HG03025 (cell line): ENCODE measurements around the gene ASTN2.

Experiments used
- ATAC-seq: cut with Tn5 transposase; IDR thresholded peaks from one replicate; pipeline ENCODE4 v1.9.1; 2021; ENCODE audit warnings: mild to moderate bottlenecking, moderate library complexity; ENCODE audit not compliant: unreplicated experiment, low FRiP score

Gene ASTN2

GRCh38 chr9:116558818-116559540, 855.9 kb downstream of the ASTN2 start:
- ATAC-seq, result no peak

- no peak for ATAC-seq
Observed at GRCh38 chr9:116558035-116558434, 856.8 kb downstream of the ASTN2 start.

GRCh38 chr9:116555556-116556155, 859.2 kb downstream of the ASTN2 start:
- ATAC-seq, result no peak

- ATAC-seq, result no peak
Observed at GRCh38 chr9:116555119-116555518, 859.7 kb downstream of the ASTN2 start.

GRCh38 chr9:116550696-116551436, 864.0 kb downstream of the ASTN2 start:
- no peak for ATAC-seq

- ATAC-seq, result no peak
Observed at GRCh38 chr9:116549786-116550660, 864.8 kb downstream of the ASTN2 start.

GRCh38 chr9:116549061-116549664, 865.7 kb downstream of the ASTN2 start:
- no peak for ATAC-seq

GRCh38 chr9:116547729-116548426, 867.0 kb downstream of the ASTN2 start:
- ATAC-seq, result no peak

GRCh38 chr9:116546711-116547581, 867.9 kb downstream of the ASTN2 start:
- ATAC-seq, result no peak

- no peak for ATAC-seq
Observed at GRCh38 chr9:116544896-116545295, 870.0 kb downstream of the ASTN2 start.

GRCh38 chr9:116543731-116544400, 871.0 kb downstream of the ASTN2 start:
- ATAC-seq, result no peak

GRCh38 chr9:116541402-116541801, 873.5 kb downstream of the ASTN2 start:
- no peak for ATAC-seq

- ATAC-seq, result no peak
Observed at GRCh38 chr9:116539549-116539948, 875.3 kb downstream of the ASTN2 start.

GRCh38 chr9:116525611-116526010, 889.2 kb downstream of the ASTN2 start:
- ATAC-seq, result no peak

GRCh38 chr9:116524778-116525470, 889.9 kb downstream of the ASTN2 start:
- no peak for ATAC-seq

GRCh38 chr9:116520218-116520617, 894.6 kb downstream of the ASTN2 start:
- no peak for ATAC-seq

- no peak for ATAC-seq
Observed at GRCh38 chr9:116516456-116516855, 898.4 kb downstream of the ASTN2 start.

- no peak for ATAC-seq
Observed at GRCh38 chr9:116515541-116515940, 899.3 kb downstream of the ASTN2 start.
